ENCODE data around the gene LRFN5.
"Not testable (repeated sequence)": the region's sequence is repeated elsewhere in the genome, so short reads cannot be mapped to it uniquely, and the experiment has no call there.

Gene LRFN5

GRCh38 chr14:41668356-41668755 lies 61.7 kb downstream of the LRFN5 start:
- Mint-ChIP-seq H3K4me1 (peaks cover 15% of the 10 kb centered on the region), H3K27me3 (ENCODE audit: low read depth) (no peaks in the 10 kb centered on the region), H3K4me3 (no peak overlapping the region), H3K36me3 (ENCODE audit: low read depth) (no peaks in the 10 kb centered on the region), H3K9me3 (no peaks in the 10 kb centered on the region), H3K27ac (peak overlapping the region; percentile 14 to 85 (median 22))
- TF ChIP-seq CTCF (IDR thresholded peaks at IDR 0.05; ENCODE audit: unreplicated experiment in 3 of 3): no peak

GRCh38 chr14:41673601-41674000 lies 66.9 kb downstream of the LRFN5 start:
- not testable (repeated sequence) for H3K4me3 Mint-ChIP-seq; H3K4me1 Mint-ChIP-seq; H3K27me3 Mint-ChIP-seq (ENCODE audit: low read depth); H3K27ac Mint-ChIP-seq
- H3K36me3 Mint-ChIP-seq (ENCODE audit: low read depth): peaks cover 19% of the 10 kb centered on the region
- H3K9me3 Mint-ChIP-seq: peaks cover 21% of the 10 kb centered on the region

- H3K27me3 Mint-ChIP-seq (ENCODE audit: low read depth); H3K4me3 Mint-ChIP-seq; H3K27ac Mint-ChIP-seq; H3K4me1 Mint-ChIP-seq: not testable (repeated sequence)
- peaks cover 23% of the 10 kb centered on the region for H3K36me3 Mint-ChIP-seq (ENCODE audit: low read depth)
- H3K9me3 Mint-ChIP-seq: peaks cover 26% of the 10 kb centered on the region
Measured at GRCh38 chr14:41674511-41674971, 67.9 kb downstream of the LRFN5 start.

GRCh38 chr14:41699486-41699885 lies 92.8 kb downstream of the LRFN5 start:
- no peak for TF ChIP-seq CTCF (IDR thresholded peaks at IDR 0.05; ENCODE audit: unreplicated experiment in 3 of 3)
- Mint-ChIP-seq H3K27me3 (ENCODE audit: low read depth) (no peaks in the 10 kb centered on the region), H3K4me1 (peaks cover 9% of the 10 kb centered on the region), H3K36me3 (ENCODE audit: low read depth) (no peaks in the 10 kb centered on the region), H3K4me3 (no peak overlapping the region), H3K27ac (no peak overlapping the region), H3K9me3 (peaks cover 4% of the 10 kb centered on the region)

DNA sequence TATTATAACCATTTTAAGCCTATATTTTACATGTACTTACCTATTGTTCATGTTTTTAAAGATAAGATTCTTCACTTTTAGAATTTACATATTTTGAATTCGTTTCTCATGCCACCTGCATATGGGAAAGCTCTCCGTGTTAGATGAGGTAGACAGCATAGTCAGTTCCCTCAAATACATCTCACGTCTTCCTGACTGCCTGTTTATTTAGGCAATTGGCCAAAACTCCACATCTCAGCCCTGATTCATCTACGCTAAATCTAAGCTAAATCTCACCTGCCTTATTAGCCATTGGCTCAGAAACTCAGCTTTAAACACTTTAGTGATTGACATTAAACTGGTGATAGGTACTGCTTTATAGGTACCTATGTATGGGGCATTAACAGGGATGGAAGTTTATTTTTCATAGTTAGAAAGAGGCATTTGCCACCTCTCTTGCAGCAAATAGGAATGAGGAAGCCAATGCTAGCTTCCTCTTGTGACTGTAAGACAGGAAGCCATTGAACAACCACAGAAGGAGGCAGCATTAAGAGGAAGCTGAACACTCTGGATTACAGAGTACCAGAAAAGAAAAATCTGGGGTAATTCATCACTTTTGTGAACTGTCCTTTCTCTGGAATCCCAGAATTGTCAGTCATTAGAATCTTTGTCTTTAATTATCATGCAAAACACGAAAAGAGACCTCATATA lies 111.9 kb downstream of the LRFN5 start:
- TF ChIP-seq CTCF (IDR thresholded peaks at IDR 0.05; ENCODE audit: unreplicated experiment in 3 of 3): no peak
- no peaks in the 10 kb centered on the region for H3K4me1 Mint-ChIP-seq
- H3K4me3 Mint-ChIP-seq: no peak overlapping the region
- H3K9me3 Mint-ChIP-seq: no peaks in the 10 kb centered on the region
- no peaks in the 10 kb centered on the region for H3K36me3 Mint-ChIP-seq (ENCODE audit: low read depth)
- no peak overlapping the region for H3K27ac Mint-ChIP-seq
- no peaks in the 10 kb centered on the region for H3K27me3 Mint-ChIP-seq (ENCODE audit: low read depth)

GRCh38 chr14:41739203-41739602 lies 132.5 kb downstream of the LRFN5 start:
- Mint-ChIP-seq H3K27me3 (ENCODE audit: low read depth) (no peaks in the 10 kb centered on the region), H3K27ac (no peak overlapping the region)

More at GRCh38 chr14:41739203-41739602, 132.5 kb downstream of the LRFN5 start:
- Mint-ChIP-seq H3K4me1 (no peaks in the 10 kb centered on the region), H3K9me3 (peaks cover 30% of the 10 kb centered on the region), H3K36me3 (ENCODE audit: low read depth) (peaks cover 21% of the 10 kb centered on the region), H3K4me3 (no peak overlapping the region)
- TF ChIP-seq CTCF (IDR thresholded peaks at IDR 0.05; ENCODE audit: unreplicated experiment in 3 of 3): no peak

Data from nephron (organoid).